MM.1S (cell line): ENCODE data around the gene ZNF724.

ENCODE experiments used
- DNase-seq: peaks from one replicate; pipeline ENCODE4 v3.0.0-alpha.2; 2015
- H2AFZ ChIP-seq: fragments of 300-600 bp; sonication (generic); 2 replicates; pipeline ENCODE4 v1.6.0; 2016; ENCODE audit warnings: antibody characterized with exemption, low read length
- H3F3A ChIP-seq: fragments of 300-600 bp; sonication (generic); 2 replicates; pipeline ENCODE4 v1.6.1; 2016; ENCODE audit warnings: mild to moderate bottlenecking, antibody characterized with exemption, low read length, moderate library complexity, mixed read lengths; ENCODE audit not compliant: insufficient read depth
- H3K27ac ChIP-seq: fragments of 300-600 bp; sonication (generic); 2 replicates; pipeline ENCODE4 v1.5.1; 2016; ENCODE audit warnings: mild to moderate bottlenecking, low read length
- H3K27me3 ChIP-seq: fragments of 300-600 bp; sonication (generic); replicated peaks from 2 replicates; pipeline ENCODE4 v1.6.0; 2016; ENCODE audit warnings: low read length; ENCODE audit not compliant: insufficient read depth
- H3K36me3 ChIP-seq: fragments of 300-600 bp; sonication (generic); replicated peaks from 2 replicates; pipeline ENCODE4 v1.6.1; 2016; ENCODE audit warnings: mild to moderate bottlenecking, low read length, mixed read lengths; ENCODE audit not compliant: insufficient read depth
- H3K4me1 ChIP-seq: fragments of 300-600 bp; sonication (generic); 2 replicates; pipeline ENCODE4 v1.6.1; 2016; ENCODE audit warnings: low read length, mixed read lengths
- H3K4me2 ChIP-seq: fragments of 300-600 bp; sonication (generic); 2 replicates; pipeline ENCODE4 v1.6.0; 2016; ENCODE audit warnings: low read depth, low read length
- H3K4me3 ChIP-seq: fragments of 300-600 bp; sonication (generic); 2 replicates; pipeline ENCODE4 v1.5.1; 2016; ENCODE audit warnings: low read length, mixed read lengths
- H3K79me2 ChIP-seq: fragments of 300-600 bp; sonication (generic); 2 replicates; pipeline ENCODE4 v1.6.1; 2016; ENCODE audit warnings: mixed run types, low read length, mixed read lengths
- H3K9ac ChIP-seq: fragments of 300-600 bp; sonication (generic); 2 replicates; pipeline ENCODE4 v1.6.1; 2016; ENCODE audit warnings: low read length, mixed read lengths
- H3K9me2 ChIP-seq: fragments of 300-600 bp; sonication (generic); replicated peaks from 2 replicates; pipeline ENCODE4 v1.6.1; 2016; ENCODE audit warnings: mild to moderate bottlenecking, low read length, mixed read lengths; ENCODE audit not compliant: insufficient read depth
- H3K9me3 ChIP-seq: fragments of 300-600 bp; sonication (generic); replicated peaks from 2 replicates; pipeline ENCODE4 v1.6.1; 2016; ENCODE audit warnings: mild to moderate bottlenecking, low read length, mixed read lengths; ENCODE audit not compliant: insufficient read depth
- H4K20me1 ChIP-seq: fragments of 300-600 bp; sonication (generic); 2 replicates; pipeline ENCODE4 v1.6.1; 2016; ENCODE audit warnings: mild to moderate bottlenecking, low read length, moderate library complexity, mixed read lengths; ENCODE audit not compliant: insufficient read depth
- EZH2 ChIP-seq: fragments of 300-600 bp; sonication (generic); optimal IDR thresholded peaks from 2 replicates; pipeline ENCODE3; 2017; ENCODE audit warnings: low read depth, mild to moderate bottlenecking, antibody characterized with exemption, low read length, mixed read lengths
- EZH2phosphoT487 ChIP-seq: fragments of 300-600 bp; sonication (generic); IDR thresholded peaks from 2 replicates; pipeline ENCODE4 v1.6.1; 2018; ENCODE audit warnings: antibody characterized with exemption, low read length
- TF ChIP-seq, protein P1 (sequence below): fragments of 300-600 bp; sonication (generic); IDR thresholded peaks from 2 replicates; pipeline ENCODE4 v1.5.1; 2016; ENCODE audit warnings: antibody characterized with exemption, low read length, mixed read lengths

The ZNF724 gene

DNA sequence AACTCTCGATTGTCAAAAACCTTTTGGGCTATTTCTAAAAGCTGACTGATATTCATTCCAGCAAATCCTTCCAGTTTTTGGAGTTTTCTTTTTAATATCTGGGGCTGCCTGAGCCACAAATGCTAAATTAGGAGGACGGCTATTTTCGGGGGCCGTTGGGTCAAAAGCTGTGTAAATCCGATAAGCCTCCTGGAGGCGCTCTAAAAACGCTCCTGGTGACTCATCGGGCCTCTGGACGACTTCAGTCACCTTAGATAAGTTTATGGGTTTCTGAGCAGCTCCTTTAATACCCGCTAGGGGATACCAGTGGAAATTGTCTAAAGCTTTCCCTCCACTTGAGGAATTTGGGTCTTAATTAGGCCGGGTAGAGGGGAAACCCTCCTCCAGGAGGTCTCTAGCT, 66.9 kb downstream of the ZNF724 start:
- no peaks in the 10 kb centered on the region for H3K79me2 ChIP-seq

More for the DNA sequence above, 66.9 kb downstream of the ZNF724 start:
- Histone ChIP-seq H3K4me3 (no peak overlapping the region), H3K27me3 (no peaks in the 10 kb centered on the region), H3K9me2 (no peaks in the 10 kb centered on the region), H3K4me2 (no peak overlapping the region), H3K9me3 (no peaks in the 10 kb centered on the region), H3K27ac (peak overlapping the region; percentile 41; the same call in 1 of the 2 replicates), H3F3A (no peaks in the 10 kb centered on the region), H3K36me3 (no peaks in the 10 kb centered on the region), H2AFZ (no peak overlapping the region), H4K20me1 (no peaks in the 10 kb centered on the region), H3K9ac (no peak overlapping the region), H3K4me1 (no peaks in the 10 kb centered on the region)
- DNase-seq = no peak
- no peak for TF ChIP-seq EZH2
- TF ChIP-seq, protein P1, sequence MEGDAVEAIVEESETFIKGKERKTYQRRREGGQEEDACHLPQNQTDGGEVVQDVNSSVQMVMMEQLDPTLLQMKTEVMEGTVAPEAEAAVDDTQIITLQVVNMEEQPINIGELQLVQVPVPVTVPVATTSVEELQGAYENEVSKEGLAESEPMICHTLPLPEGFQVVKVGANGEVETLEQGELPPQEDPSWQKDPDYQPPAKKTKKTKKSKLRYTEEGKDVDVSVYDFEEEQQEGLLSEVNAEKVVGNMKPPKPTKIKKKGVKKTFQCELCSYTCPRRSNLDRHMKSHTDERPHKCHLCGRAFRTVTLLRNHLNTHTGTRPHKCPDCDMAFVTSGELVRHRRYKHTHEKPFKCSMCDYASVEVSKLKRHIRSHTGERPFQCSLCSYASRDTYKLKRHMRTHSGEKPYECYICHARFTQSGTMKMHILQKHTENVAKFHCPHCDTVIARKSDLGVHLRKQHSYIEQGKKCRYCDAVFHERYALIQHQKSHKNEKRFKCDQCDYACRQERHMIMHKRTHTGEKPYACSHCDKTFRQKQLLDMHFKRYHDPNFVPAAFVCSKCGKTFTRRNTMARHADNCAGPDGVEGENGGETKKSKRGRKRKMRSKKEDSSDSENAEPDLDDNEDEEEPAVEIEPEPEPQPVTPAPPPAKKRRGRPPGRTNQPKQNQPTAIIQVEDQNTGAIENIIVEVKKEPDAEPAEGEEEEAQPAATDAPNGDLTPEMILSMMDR = no peak
- no peak for TF ChIP-seq EZH2phosphoT487
